HCT116 (cell line): ENCODE data around the gene HBP1. TPM values are rescaled to one million over a fixed set of nuclear protein-coding genes. Genes with fewer than 3 reads are reported as not detected.
A peak's percentile ranks its signal among the peaks of the same experiment; 100 is the strongest.

Experiments used
- ATAC-seq: fragments of 200-7000 bp; cut with Tn5 transposase; 2 replicates; pipeline ENCODE4 v1.9.1; 2020; ENCODE audit warnings: mild to moderate bottlenecking, moderate library complexity
- BruUV-seq: library from RNA; stranded (reverse); fragments of 400-500 nt; replicated peaks from 2 replicates; lab custom pipeline; 2021; lab: Mats Ljungman, UMichigan
- CTCF ChIA-PET: fragments of 300-600 bp; sonication (Branson Sonifier 250); formaldehyde crosslinking; loops from one replicate; lab custom pipeline; 2021; ENCODE audit warnings: antibody characterized with exemption; lab: Charles Lee
- POLR2A ChIA-PET: fragments of 300-600, 350-600 bp; sonication (Branson Sonifier 250); formaldehyde crosslinking; loops from one replicate; lab custom pipeline; 2021; ENCODE audit warnings: antibody characterized with exemption; lab: Charles Lee
- RAD21 ChIA-PET, 2 experiments: fragments of 300-600 bp; sonication (Branson Sonifier 250); formaldehyde crosslinking; loops; one replicate each; lab custom pipeline; 2023; ENCODE audit warnings: low total read pairs in 2 of 2; ENCODE audit not compliant: uncharacterized antibody in 2 of 2, unreplicated experiment in 2 of 2, low non-redundant PET in 1 of 2; lab: Charles Lee
- DNase-seq: peaks from one replicate; pipeline ENCODE4 v3.0.0-alpha.2; 2010; ENCODE audit warnings: low read depth, low spot score
- H2AFZ ChIP-seq: fragments of 200-600 bp; shearing (Covaris generic), sonication (generic); 2 replicates; pipeline ENCODE4 v1.6.1; 2017; ENCODE audit warnings: low read depth, mixed run types, mixed read lengths, antibody characterized with exemption, low read length; ENCODE audit not compliant: poor library complexity, severe bottlenecking
- H3K27ac ChIP-seq: 2 replicates; pipeline ENCODE4 v1.5.1; 2012; ENCODE audit warnings: low read depth, low read length
- H3K27me3 ChIP-seq: fragments of 200-600 bp; sonication (generic); 2 replicates; pipeline ENCODE4 v1.6.1; 2016; ENCODE audit warnings: mixed run types, low read length, mixed read lengths; ENCODE audit not compliant: insufficient read depth
- H3K36me3 ChIP-seq, 2 experiments: fragments of 200-500 bp in 1 of 2; fragments of 200-600 bp in 1 of 2; sonication (Bioruptor generic) in 1 of 2; sonication (generic) in 1 of 2; 2 replicates each; pipeline versions ENCODE4 v1.5.1 to v1.6.1; 2014 to 2016; ENCODE audit warnings: low read length in 2 of 2, inconsistent platforms in 1 of 2, mixed read lengths in 1 of 2, mixed run types in 1 of 2; ENCODE audit not compliant: insufficient read depth in 2 of 2, control insufficient read depth in 1 of 2
- H3K4me1 ChIP-seq, 2 experiments: fragments of 200-600 bp in 1 of 2; sonication (generic) in 1 of 2; 2 replicates each; pipeline versions ENCODE4 v1.5.1 to v1.6.1; 2012 to 2017; ENCODE audit warnings: low read length in 2 of 2, inconsistent platforms in 1 of 2, mild to moderate bottlenecking in 1 of 2, mixed read lengths in 1 of 2, mixed run types in 1 of 2, moderate library complexity in 1 of 2; ENCODE audit not compliant: insufficient read depth in 2 of 2, control insufficient read depth in 1 of 2
- H3K4me2 ChIP-seq: fragments of 200-600 bp; sonication (generic); 2 replicates; pipeline ENCODE4 v1.6.1; 2017; ENCODE audit warnings: mixed run types, low read length, mixed read lengths
- H3K4me3 ChIP-seq, 2 experiments: fragments of 200-600 bp in 1 of 2; sonication (generic) in 1 of 2; replicated peaks in 1 of 2; 2 replicates each; pipeline ENCODE4 v1.5.1; 2011 to 2016; ENCODE audit warnings: low read length in 2 of 2, control low read depth in 1 of 2, low read depth in 1 of 2, mild to moderate bottlenecking in 1 of 2, mixed read lengths in 1 of 2, mixed run types in 1 of 2
- H3K79me2 ChIP-seq: fragments of 200-600 bp; sonication (generic); 2 replicates; pipeline ENCODE4 v1.6.1; 2017; ENCODE audit warnings: mild to moderate bottlenecking, mixed run types, low read length, moderate library complexity, mixed read lengths; ENCODE audit not compliant: insufficient read depth
- H3K9ac ChIP-seq: fragments of 200-600 bp; sonication (generic); 2 replicates; pipeline ENCODE4 v1.6.1; 2016; ENCODE audit warnings: low read length, mixed read lengths
- H3K9me2 ChIP-seq: fragments of 200-600 bp; sonication (generic), shearing (Covaris generic); 2 replicates; pipeline ENCODE4 v1.6.1; 2017; ENCODE audit warnings: mixed run types, mild to moderate bottlenecking, moderate library complexity; ENCODE audit not compliant: insufficient read depth
- H3K9me3 ChIP-seq, 2 experiments: fragments of 200-500 bp in 1 of 2; fragments of 200-600 bp in 1 of 2; sonication (Bioruptor generic) in 1 of 2; sonication (generic) in 1 of 2; 2 replicates each; pipeline ENCODE4 v1.6.1; 2014 to 2017; ENCODE audit warnings: low read length in 2 of 2, mixed read lengths in 2 of 2, inconsistent platforms in 1 of 2, low read depth in 1 of 2, mild to moderate bottlenecking in 1 of 2, mixed run types in 1 of 2, moderate library complexity in 1 of 2; ENCODE audit not compliant: control insufficient read depth in 1 of 2, insufficient read depth in 1 of 2
- H4K20me1 ChIP-seq: fragments of 200-600 bp; sonication (generic), shearing (Covaris generic); 2 replicates; pipeline ENCODE4 v1.6.1; 2017; ENCODE audit warnings: mixed run types, mild to moderate bottlenecking, moderate library complexity; ENCODE audit not compliant: insufficient read depth
- CEBPB ChIP-seq: IDR thresholded peaks from 2 replicates; pipeline ENCODE4 v1.6.1; 2012; ENCODE audit warnings: low read depth
- CTCF ChIP-seq, 3 experiments: fragments of 200-600 bp in 1 of 3; sonication (generic) in 1 of 3; IDR thresholded peaks in 2 of 3; conservative IDR thresholded peaks in 1 of 3; 2 replicates each; pipeline ENCODE4 v1.5.1; 2012 to 2017; ENCODE audit warnings: low read depth in 2 of 3, low read length in 2 of 3, antibody characterized with exemption in 1 of 3, borderline replicate concordance in 1 of 3, control low read depth in 1 of 3, mild to moderate bottlenecking in 1 of 3, mixed read lengths in 1 of 3, mixed run types in 1 of 3, moderate library complexity in 1 of 3; ENCODE audit not compliant: insufficient read depth in 1 of 3
- POLR2A ChIP-seq: IDR thresholded peaks from 2 replicates; pipeline ENCODE4 v1.7.0; 2011; ENCODE audit warnings: borderline replicate concordance; ENCODE audit not compliant: insufficient read depth, insufficient read length; ENCODE audit errors: extremely low read depth
- SIN3A ChIP-seq: IDR thresholded peaks from 2 replicates; pipeline ENCODE4 v1.6.1; 2012; ENCODE audit warnings: low read depth
- YY1 ChIP-seq: IDR thresholded peaks from 2 replicates; pipeline ENCODE4 v1.6.1; 2011; ENCODE audit warnings: low read length, low read depth, moderate library complexity, mild to moderate bottlenecking; ENCODE audit not compliant: insufficient replicate concordance; ENCODE audit errors: extremely low read depth
- ZNF274 ChIP-seq: fragments of 200-500 bp; sonication (Bioruptor generic); IDR thresholded peaks from 2 replicates; pipeline ENCODE4 v1.6.1; 2014; ENCODE audit warnings: mild to moderate bottlenecking, low read depth, low read length, inconsistent platforms
- intact Hi-C: fragments of 100-400 bp; cut with micrococcal nuclease; formaldehyde crosslinking; loops from 2 replicates; pipeline ENCODE4 v1.10.0; 2022
- total RNA-seq: library from RNA; stranded (reverse); gene quantifications from one replicate; pipeline ENCODE4 v1.2.1, GENCODE V29; 2021; ENCODE audit not compliant: unreplicated experiment

Gene HBP1
- total RNA-seq, 1 experiment from 2014 or later = 24.3 TPM

DNA sequence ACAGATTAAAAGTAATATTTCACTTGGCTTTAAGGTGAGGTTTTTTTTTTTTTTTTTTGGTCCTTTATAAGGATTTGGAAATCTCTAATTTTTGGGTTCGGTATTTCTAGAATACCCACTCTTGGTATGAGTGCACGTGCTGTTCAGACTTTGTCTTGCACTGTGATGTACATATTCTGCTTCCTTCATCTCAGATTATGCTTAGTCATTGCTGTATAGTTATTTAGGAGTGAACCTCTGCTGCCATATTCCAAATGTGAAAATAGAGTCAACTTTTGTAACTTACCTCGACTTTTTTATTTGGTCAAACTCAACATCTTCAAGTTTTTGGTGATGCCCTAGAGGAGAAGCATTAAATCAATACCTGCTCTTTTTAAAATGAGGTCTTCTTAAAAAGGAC lies 40.1 kb upstream of the HBP1 start:
- Histone ChIP-seq H3K79me2 (no peaks in the 10 kb centered on the region), H3K4me2 (no peak overlapping the region), H3K4me3 (no peak overlapping the region), H4K20me1 (no peaks in the 10 kb centered on the region), H3K9me3 (no peaks in the 10 kb centered on the region), H3K36me3 (no peaks in the 10 kb centered on the region), H3K27me3 (no peaks in the 10 kb centered on the region), H3K9me2 (no peaks in the 10 kb centered on the region), H2AFZ (no peak overlapping the region), H3K27ac (no peak overlapping the region), H3K4me1 (no peaks in the 10 kb centered on the region), H3K9ac (no peak overlapping the region)
- intact Hi-C loops = no loop called here
- no peak for ATAC-seq
- no TSS peak for BruUV-seq
- no peak for DNase-seq
- TF ChIP-seq ZNF274 = no peak
- no peak for TF ChIP-seq YY1
- POLR2A ChIA-PET = no interaction called here
- RAD21 ChIA-PET = no interaction called here
- CTCF ChIA-PET = no interaction called here

- DNase-seq (no peak), ATAC-seq (peak; percentile 60)
- no peaks in the 10 kb centered on the region for H3K9me3 ChIP-seq
- no peaks in the 10 kb centered on the region for H3K79me2 ChIP-seq
- TF ChIP-seq CTCF (IDR thresholded peaks at IDR 0.05 in 2 of 3, conservative IDR thresholded peaks at IDR 0.05 in 1 of 3; ENCODE audit: borderline replicate concordance in 1 of 3, insufficient read depth in 1 of 3, low read depth in 2 of 3, low read length in 2 of 3) = peak in 2 of 3 experiments; percentile 8 to 33; a peak in 2 of 6 replicates
- TF ChIP-seq SIN3A = no peak
- no peak for TF ChIP-seq CEBPB
- TF ChIP-seq POLR2A = no peak
- ChIA-PET CTCF (interaction anchor here (2.4 kb wide), 1 partner anchor 17 kb away, joined by 9 read pairs; no protein-coding TSS in a partner anchor), RAD21 (no interaction called here), POLR2A (interaction anchor here (0.8 kb wide), 1 partner anchor 16 kb away, joined by 4 read pairs; no protein-coding TSS in a partner anchor)
- no peaks in the 10 kb centered on the region for H3K9me2 ChIP-seq
- H3K4me3 ChIP-seq = no peak overlapping the region
- H3K9ac ChIP-seq = no peak overlapping the region
- H3K4me2 ChIP-seq = no peak overlapping the region
- H3K27ac ChIP-seq = no peak overlapping the region
- H3K27me3 ChIP-seq = no peaks in the 10 kb centered on the region
- intact Hi-C loops = no loop called here
- no TSS peak for BruUV-seq
- H4K20me1 ChIP-seq = no peaks in the 10 kb centered on the region
- H3K4me1 ChIP-seq = no peaks in the 10 kb centered on the region
- no peaks in the 10 kb centered on the region for H3K36me3 ChIP-seq
- no peak overlapping the region for H2AFZ ChIP-seq
Observed at GRCh38 chr7:107130487-107131220, 38.1 kb upstream of the HBP1 start.
